Cardiac septum (tissue), 1 donor: ENCODE results near the gene EXTL1. TPM values are rescaled to one million over a fixed set of nuclear protein-coding genes. Genes with fewer than 3 reads are reported as not detected.

Source experiments
- DNase-seq: peaks from one replicate; pipeline ENCODE4 v3.0.0-alpha.2; 2020; ENCODE audit warnings: low spot score
- intact Hi-C: fragments of 100-400 bp; cut with DNase I; formaldehyde crosslinking; loops from one replicate; pipeline ENCODE4 v1.14.0; 2022
- total RNA-seq: library from RNA; stranded (reverse); fragmentation: NEBNext Ultra II Directional; extraction: Animal tissue kit (Norgen Biotek cat#: 25700); gene quantifications from one replicate; pipeline ENCODE4 v1.2.1, GENCODE V29; 2021
- donor health status: DM: no; HTN: no; CAD: no.

EXTL1 gene
- total RNA-seq, 1 donor from 2014 or later = 9.2 TPM

GRCh38 chr1:26084091-26084561 is 62.6 kb downstream of the EXTL1 start:
- intact Hi-C loops = no loop called here
- DNase-seq = no peak

GRCh38 chr1:26084844-26085243 is 63.3 kb downstream of the EXTL1 start:
- no peak for DNase-seq
- intact Hi-C loops = no loop called here

Other genes with a start within 250 kb of the EXTL1 start
- 53.0 TPM for gene SELENON, start 221.6 kb upstream of the EXTL1 start, total RNA-seq
- 187 TPM for gene MTFR1L, start 201.8 kb upstream of the EXTL1 start, total RNA-seq
- gene AUNIP, start 162.3 kb upstream of the EXTL1 start, total RNA-seq = not detected
- 2.4 TPM for gene PAQR7, start 146.1 kb upstream of the EXTL1 start, total RNA-seq
- 55.4 TPM for gene STMN1, start 115.4 kb upstream of the EXTL1 start, total RNA-seq
- 18.5 TPM for gene PAFAH2, start 23.7 kb upstream of the EXTL1 start, total RNA-seq
- gene SLC30A2, start 24.3 kb downstream of the EXTL1 start, total RNA-seq = 5.0 TPM
- 123 TPM for gene TRIM63, start 45.9 kb downstream of the EXTL1 start, total RNA-seq
- gene PDIK1L, start 90.0 kb downstream of the EXTL1 start, total RNA-seq = 3.5 TPM
- 3.8 TPM for gene FAM110D, start 137.3 kb downstream of the EXTL1 start, total RNA-seq
- gene C1orf232, start 147.2 kb downstream of the EXTL1 start, total RNA-seq = not detected
- 23.2 TPM for gene ZNF593, start 148.1 kb downstream of the EXTL1 start, total RNA-seq
- gene ZNF593OS, start 150.1 kb downstream of the EXTL1 start, total RNA-seq = not detected
- gene CNKSR1, start 155.7 kb downstream of the EXTL1 start, total RNA-seq = 2.9 TPM
- gene CATSPER4, start 168.8 kb downstream of the EXTL1 start, total RNA-seq = not detected
- gene CEP85, start 212.4 kb downstream of the EXTL1 start, total RNA-seq = 25.8 TPM